ENCODE results near the gene HDAC8.
"Not testable (repeated sequence)": the region's sequence is repeated elsewhere in the genome, so short reads cannot be mapped to it uniquely, and the experiment has no call there.

Gene HDAC8

DNA sequence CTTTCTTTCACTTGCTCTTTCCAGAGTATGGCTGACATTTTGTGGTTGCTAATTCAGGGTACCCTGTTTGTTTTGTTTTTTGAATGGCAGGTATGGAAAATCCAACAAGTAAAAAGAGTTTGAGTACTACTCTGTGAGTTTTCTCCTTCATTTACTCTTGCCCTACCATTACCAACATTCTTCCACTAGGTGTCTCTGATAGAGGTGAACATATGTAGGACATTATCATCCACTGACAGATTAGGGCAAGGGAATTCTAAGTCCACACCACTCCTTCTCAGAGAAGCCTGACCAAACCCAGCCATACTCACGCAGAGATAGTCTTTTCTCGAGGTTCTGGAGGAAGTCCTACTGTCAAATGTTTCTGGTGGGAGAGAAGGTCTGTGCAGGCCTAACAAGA lies 36.7 kb upstream of the HDAC8 start:
- Histone ChIP-seq H2AFZ (ENCODE audit: low read depth) (no peak overlapping the region), H3K4me3 (IDR thresholded peaks at IDR 0.05; ENCODE audit: insufficient read depth, low read depth, low read length) (no peak overlapping the region), H3K79me2 (ENCODE audit: insufficient read depth, low read depth) (no peaks in the 10 kb centered on the region), H3K27me3 (ENCODE audit: insufficient read depth, low read depth) (no peaks in the 10 kb centered on the region), H3K27ac (no peak overlapping the region), H3K9ac (no peak overlapping the region), H3K4me1 (ENCODE audit: low read depth, poor library complexity, severe bottlenecking) (peaks cover 3% of the 10 kb centered on the region), H3K36me3 (ENCODE audit: insufficient read depth) (no peaks in the 10 kb centered on the region; the same call in 1 of the 2 replicates), H3K4me2 (no peak overlapping the region), H4K20me1 (ENCODE audit: insufficient read depth) (no peaks in the 10 kb centered on the region)
- TF ChIP-seq, protein P1, sequence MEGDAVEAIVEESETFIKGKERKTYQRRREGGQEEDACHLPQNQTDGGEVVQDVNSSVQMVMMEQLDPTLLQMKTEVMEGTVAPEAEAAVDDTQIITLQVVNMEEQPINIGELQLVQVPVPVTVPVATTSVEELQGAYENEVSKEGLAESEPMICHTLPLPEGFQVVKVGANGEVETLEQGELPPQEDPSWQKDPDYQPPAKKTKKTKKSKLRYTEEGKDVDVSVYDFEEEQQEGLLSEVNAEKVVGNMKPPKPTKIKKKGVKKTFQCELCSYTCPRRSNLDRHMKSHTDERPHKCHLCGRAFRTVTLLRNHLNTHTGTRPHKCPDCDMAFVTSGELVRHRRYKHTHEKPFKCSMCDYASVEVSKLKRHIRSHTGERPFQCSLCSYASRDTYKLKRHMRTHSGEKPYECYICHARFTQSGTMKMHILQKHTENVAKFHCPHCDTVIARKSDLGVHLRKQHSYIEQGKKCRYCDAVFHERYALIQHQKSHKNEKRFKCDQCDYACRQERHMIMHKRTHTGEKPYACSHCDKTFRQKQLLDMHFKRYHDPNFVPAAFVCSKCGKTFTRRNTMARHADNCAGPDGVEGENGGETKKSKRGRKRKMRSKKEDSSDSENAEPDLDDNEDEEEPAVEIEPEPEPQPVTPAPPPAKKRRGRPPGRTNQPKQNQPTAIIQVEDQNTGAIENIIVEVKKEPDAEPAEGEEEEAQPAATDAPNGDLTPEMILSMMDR (conservative IDR thresholded peaks at IDR 0.05; ENCODE audit: low read depth, low read length): no peak

DNA sequence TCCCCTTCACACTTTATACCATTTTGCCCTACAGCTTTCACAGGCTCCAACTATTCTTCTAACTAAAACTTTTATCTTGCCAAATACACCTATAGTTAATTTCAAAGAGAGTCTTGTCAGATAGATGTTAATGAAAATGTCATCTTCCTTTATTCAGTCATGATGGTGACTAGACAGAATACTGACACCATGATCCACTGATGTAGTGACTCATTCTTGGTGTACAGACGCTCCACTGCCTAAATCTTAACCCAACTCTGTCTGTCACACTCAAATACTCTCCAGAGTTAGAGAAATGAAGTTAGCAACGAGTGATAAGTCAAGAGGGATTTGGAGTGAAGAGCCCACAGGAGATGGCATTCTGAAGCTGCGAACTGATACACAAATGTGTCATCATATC lies 32.1 kb upstream of the HDAC8 start:
- Histone ChIP-seq H3K4me2 (no peak overlapping the region), H3K27ac (no peak overlapping the region), H3K79me2 (ENCODE audit: insufficient read depth, low read depth) (no peaks in the 10 kb centered on the region), H3K27me3 (ENCODE audit: insufficient read depth, low read depth) (no peaks in the 10 kb centered on the region), H3K36me3 (ENCODE audit: insufficient read depth) (no peaks in the 10 kb centered on the region; the same call in 1 of the 2 replicates), H2AFZ (ENCODE audit: low read depth) (no peak overlapping the region), H3K4me1 (ENCODE audit: low read depth, poor library complexity, severe bottlenecking) (peaks cover 6% of the 10 kb centered on the region), H3K9ac (no peak overlapping the region), H3K4me3 (IDR thresholded peaks at IDR 0.05; ENCODE audit: insufficient read depth, low read depth, low read length) (no peak overlapping the region), H4K20me1 (ENCODE audit: insufficient read depth) (no peaks in the 10 kb centered on the region)
- TF ChIP-seq, protein P1 (conservative IDR thresholded peaks at IDR 0.05; ENCODE audit: low read depth, low read length): no peak

DNA sequence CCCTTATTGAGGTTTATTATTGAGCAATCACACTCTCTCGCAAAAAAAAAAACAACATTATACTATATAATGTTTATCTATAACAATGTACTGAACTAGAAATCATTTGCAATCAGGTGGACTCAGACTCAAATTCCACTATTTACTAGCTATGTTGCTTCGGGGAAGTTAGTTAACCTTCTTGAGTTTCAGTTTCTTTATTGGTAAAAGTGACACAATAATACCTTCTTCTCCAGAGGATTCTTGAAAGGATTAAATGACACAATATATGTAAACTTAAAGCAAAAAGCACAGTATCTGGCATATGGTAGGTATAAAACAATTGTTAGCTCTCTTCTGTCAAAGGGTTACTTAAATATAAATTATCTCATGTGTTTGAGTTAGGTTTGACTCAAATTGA lies 31.5 kb upstream of the HDAC8 start:
- Histone ChIP-seq H3K4me3 (IDR thresholded peaks at IDR 0.05; ENCODE audit: insufficient read depth, low read depth, low read length) (no peak overlapping the region), H3K27me3 (ENCODE audit: insufficient read depth, low read depth) (no peaks in the 10 kb centered on the region), H2AFZ (ENCODE audit: low read depth) (no peak overlapping the region), H3K36me3 (ENCODE audit: insufficient read depth) (no peaks in the 10 kb centered on the region; the same call in 1 of the 2 replicates), H3K27ac (no peak overlapping the region), H3K4me1 (ENCODE audit: low read depth, poor library complexity, severe bottlenecking) (peaks cover 6% of the 10 kb centered on the region), H3K79me2 (ENCODE audit: insufficient read depth, low read depth) (no peaks in the 10 kb centered on the region), H3K9ac (no peak overlapping the region), H4K20me1 (ENCODE audit: insufficient read depth) (no peaks in the 10 kb centered on the region), H3K4me2 (no peak overlapping the region)
- TF ChIP-seq, protein P1 (conservative IDR thresholded peaks at IDR 0.05; ENCODE audit: low read depth, low read length): no peak

DNA sequence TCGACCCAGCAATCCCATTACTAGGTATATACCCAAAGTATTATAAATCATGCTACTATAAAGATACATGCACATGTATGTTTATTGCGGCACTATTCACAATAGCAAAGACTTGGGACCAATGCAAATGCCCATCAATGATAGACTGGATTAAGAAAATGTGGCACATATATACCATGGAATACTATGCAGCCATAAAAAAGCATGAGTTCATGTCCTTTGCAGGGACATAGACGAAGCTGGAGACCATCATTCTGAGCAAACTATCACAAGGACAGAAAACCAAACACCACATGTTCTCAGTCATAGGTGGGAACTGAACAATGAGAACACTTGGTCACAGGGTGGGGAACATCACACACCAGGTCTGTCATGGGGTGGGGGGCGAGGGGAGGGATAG lies 18.4 kb upstream of the HDAC8 start:
- H3K4me1 ChIP-seq (ENCODE audit: low read depth, poor library complexity, severe bottlenecking); H3K36me3 ChIP-seq (ENCODE audit: insufficient read depth); H3K4me3 ChIP-seq (IDR thresholded peaks at IDR 0.05; ENCODE audit: insufficient read depth, low read depth, low read length); H3K79me2 ChIP-seq (ENCODE audit: insufficient read depth, low read depth); H3K4me2 ChIP-seq; H2AFZ ChIP-seq (ENCODE audit: low read depth); H3K9ac ChIP-seq; H4K20me1 ChIP-seq (ENCODE audit: insufficient read depth); H3K27ac ChIP-seq; H3K27me3 ChIP-seq (ENCODE audit: insufficient read depth, low read depth): not testable (repeated sequence)

DNA sequence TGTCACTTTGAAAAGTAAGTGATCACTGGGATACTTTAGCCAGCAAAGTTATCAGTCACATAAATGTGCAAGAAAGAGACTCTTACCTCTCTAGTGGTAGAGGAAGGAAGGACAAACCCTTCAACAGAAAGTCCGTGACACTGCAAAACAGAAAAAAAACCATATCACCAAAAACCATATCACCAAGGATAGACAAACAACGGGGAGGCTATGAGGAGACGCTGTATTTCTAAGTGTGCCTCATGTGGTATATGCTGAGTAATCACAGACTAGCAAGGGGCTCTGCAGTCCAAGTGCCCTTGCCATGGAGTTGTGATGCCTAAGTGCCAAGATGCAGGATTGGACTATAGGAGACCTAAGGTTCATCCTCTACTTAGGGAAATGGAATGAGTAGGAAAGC lies 11.5 kb upstream of the HDAC8 start:
- no peaks in the 10 kb centered on the region for H3K27me3 ChIP-seq (ENCODE audit: insufficient read depth, low read depth)
- no peaks in the 10 kb centered on the region for H3K79me2 ChIP-seq (ENCODE audit: insufficient read depth, low read depth)
- H4K20me1 ChIP-seq (ENCODE audit: insufficient read depth): no peaks in the 10 kb centered on the region
- no peak overlapping the region for H3K9ac ChIP-seq
- H3K27ac ChIP-seq: no peak overlapping the region
- no peak overlapping the region for H3K4me3 ChIP-seq (IDR thresholded peaks at IDR 0.05; ENCODE audit: insufficient read depth, low read depth, low read length)
- no peaks in the 10 kb centered on the region for H3K36me3 ChIP-seq (ENCODE audit: insufficient read depth)
- TF ChIP-seq, protein P1 (conservative IDR thresholded peaks at IDR 0.05; ENCODE audit: low read depth, low read length): no peak
- H3K4me2 ChIP-seq: no peak overlapping the region
- no peaks in the 10 kb centered on the region for H3K4me1 ChIP-seq (ENCODE audit: low read depth, poor library complexity, severe bottlenecking)
- H2AFZ ChIP-seq (ENCODE audit: low read depth): no peak overlapping the region

Measured in KMS-11 (cell line).